Right lobe of liver (tissue), 4 donors: ENCODE measurements around the gene MSN.

Source experiments
- CTCF ChIP-seq, 4 donors: fragments of 200-600 bp in 3 of 4; fragments of 450-650 bp in 1 of 4; IDR thresholded peaks; one replicate each; pipeline versions ENCODE4 v1.5.1 to v1.8.0; 2016 to 2022; ENCODE audit warnings: antibody characterized with exemption in 4 of 4, mild to moderate bottlenecking in 2 of 4
- POLR2A ChIP-seq: fragments of 450-650 bp; IDR thresholded peaks from one replicate; pipeline ENCODE4 v1.6.1; 2017; ENCODE audit warnings: antibody characterized with exemption, mild to moderate bottlenecking
- donor health status: DM: no; HTN: no; CAD: no.
- donor health status: DM: no; HTN: no; CAD: no.
- donor health status: DM: no; HTN: yes; CAD: no.

GRCh38 chrX:65634732-65635131 is 32.7 kb upstream of the MSN start:
- TF ChIP-seq CTCF (IDR thresholded peaks at IDR 0.05): no peak
- no peak for TF ChIP-seq POLR2A
